ENCODE measurements around the gene FRMD8. TPM values are rescaled to one million over a fixed set of nuclear protein-coding genes. Genes with fewer than 3 reads are reported as not detected.

FRMD8 gene
- total and polyA plus RNA-seq, 9 donors, result 4.3 to 41.7 (median 25.2) TPM

- Histone ChIP-seq H3K36me3 (no peaks in the 10 kb centered on the region), H3K4me3 (peak overlapping the region; percentile 86), H3K27me3 (no peaks in the 10 kb centered on the region), H3K9me3 (no peaks in the 10 kb centered on the region), H3K27ac (peak overlapping the region; percentile 96 to 97), H3K4me1 (ENCODE audit: insufficient read depth) (peaks cover 23% of the 10 kb centered on the region)
- DNase-seq, result peak in 4 of 5 donors; percentile 52 to 62 (median 61)
- intact Hi-C loops (cut with DNase I), result loop anchor here in 2 of 4 donors (5.0 kb wide), 1 partner anchor 37 kb away; the partner anchor contains the start of gene SLC25A45 (in 2 of the 2)
- 16 to 26% (median 17%) methylated on average over 7 of the region's 7 CpGs for WGBS, 3 donors
- no peak for TF ChIP-seq CTCF (IDR thresholded peaks at IDR 0.05)
- no peak for TF ChIP-seq EP300 (IDR thresholded peaks at IDR 0.05)
- TF ChIP-seq POLR2A (IDR thresholded peaks at IDR 0.05), result no peak
These were observed 33.0 kb downstream of the FRMD8 start for GRCh38 chr11:65419460-65419771.

GRCh38 chr11:65419772-65420481 is 33.5 kb downstream of the FRMD8 start:
- no peaks in the 10 kb centered on the region for H3K9me3 ChIP-seq
- WGBS, 3 donors, result 2 to 3% (median 3%) methylated on average over 6 of the region's 6 CpGs
- peak; percentile 47 for TF ChIP-seq EP300 (IDR thresholded peaks at IDR 0.05)
- TF ChIP-seq POLR2A (IDR thresholded peaks at IDR 0.05), result peak; percentile 31
- TF ChIP-seq CTCF (IDR thresholded peaks at IDR 0.05), result no peak

GRCh38 chr11:65420506-65420905 is 34.1 kb downstream of the FRMD8 start:
- WGBS, 3 donors, result 50 to 68% (median 59%) methylated on average over 2 of the region's 2 CpGs
- Histone ChIP-seq H3K27me3 (no peaks in the 10 kb centered on the region), H3K4me1 (ENCODE audit: insufficient read depth) (peaks cover 23% of the 10 kb centered on the region), H3K4me3 (peak overlapping the region; percentile 86), H3K36me3 (no peaks in the 10 kb centered on the region), H3K9me3 (no peaks in the 10 kb centered on the region), H3K27ac (peak overlapping the region; percentile 96 to 97)
- intact Hi-C loops (cut with DNase I), result loop anchor here in 2 of 4 donors (5.0 kb wide), 2 partner anchors 57 to 77 kb away; partner anchors contain the start of gene MALAT1 (in 1 of the 2)
- TF ChIP-seq CTCF (IDR thresholded peaks at IDR 0.05), result no peak
- DNase-seq, result peak in 3 of 5 donors; percentile 17 to 31 (median 20)

More at GRCh38 chr11:65419772-65420481, 33.5 kb downstream of the FRMD8 start:
- Histone ChIP-seq H3K36me3 (no peaks in the 10 kb centered on the region), H3K4me3 (peak overlapping the region; percentile 86), H3K27me3 (no peaks in the 10 kb centered on the region), H3K4me1 (ENCODE audit: insufficient read depth) (peaks cover 23% of the 10 kb centered on the region), H3K27ac (peak overlapping the region; percentile 96 to 97)
- DNase-seq, result peak; percentile 82 to 91 (median 89)
- intact Hi-C loops (cut with DNase I), result loop anchor here in 3 of 4 donors (5.0 kb wide), 3 partner anchors 38 to 77 kb away; partner anchors contain the start of genes SLC25A45 (in 2 of the 3) and MALAT1 (in 1 of the 3)

- Histone ChIP-seq H3K27ac (peak overlapping the region; percentile 96 to 97), H3K36me3 (no peaks in the 10 kb centered on the region), H3K4me1 (ENCODE audit: insufficient read depth) (peaks cover 21% of the 10 kb centered on the region), H3K4me3 (peak overlapping the region; percentile 86), H3K27me3 (no peaks in the 10 kb centered on the region), H3K9me3 (no peaks in the 10 kb centered on the region)
- intact Hi-C loops (cut with DNase I), result loop anchor here in 2 of 4 donors (5.0 kb wide), 2 partner anchors 56 to 76 kb away; partner anchors contain the start of gene MALAT1 (in 1 of the 2)
- 7 to 9% (median 7%) methylated on average over 15 of the region's 15 CpGs for WGBS, 3 donors
- DNase-seq, result peak; percentile 88 to 95 (median 89)
- TF ChIP-seq CTCF (IDR thresholded peaks at IDR 0.05) (no peak), POLR2A (IDR thresholded peaks at IDR 0.05) (peak; percentile 57), EP300 (IDR thresholded peaks at IDR 0.05) (peak; percentile 100)
These were observed 34.7 kb downstream of the FRMD8 start for GRCh38 chr11:65420979-65421793.

Data from ovary (tissue), 9 donors.